ENCODE results near the gene CAPN5.

CAPN5 gene

GRCh38 chr11:77171885-77172665 lies 105.3 kb downstream of the CAPN5 start:
- no peak for DNase-seq (ENCODE audit: low spot score)

GRCh38 chr11:77172666-77172982 lies 105.9 kb downstream of the CAPN5 start:
- no peak for DNase-seq (ENCODE audit: low spot score)

DNA sequence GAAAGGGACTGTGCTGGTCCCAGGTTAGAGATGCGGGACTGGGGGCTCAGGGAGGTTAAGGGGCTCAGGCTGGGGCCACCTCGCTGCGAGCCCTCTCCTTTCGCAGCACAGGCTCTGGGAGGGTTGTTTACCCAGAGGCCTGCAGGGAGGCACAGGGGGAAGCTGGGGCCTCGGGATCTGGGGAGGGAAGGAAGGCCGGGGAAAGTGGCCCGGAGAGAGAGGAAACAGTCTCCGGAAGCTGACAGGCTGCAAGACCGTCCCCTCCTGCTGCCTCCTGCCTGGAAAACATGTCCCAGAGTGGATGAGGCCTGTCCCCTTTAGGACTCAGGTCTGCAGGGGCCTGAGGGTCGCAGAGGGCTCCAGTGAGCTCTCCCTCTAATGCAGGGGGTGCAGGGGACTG lies 106.7 kb downstream of the CAPN5 start:
- DNase-seq (ENCODE audit: low spot score) = no peak

DNA sequence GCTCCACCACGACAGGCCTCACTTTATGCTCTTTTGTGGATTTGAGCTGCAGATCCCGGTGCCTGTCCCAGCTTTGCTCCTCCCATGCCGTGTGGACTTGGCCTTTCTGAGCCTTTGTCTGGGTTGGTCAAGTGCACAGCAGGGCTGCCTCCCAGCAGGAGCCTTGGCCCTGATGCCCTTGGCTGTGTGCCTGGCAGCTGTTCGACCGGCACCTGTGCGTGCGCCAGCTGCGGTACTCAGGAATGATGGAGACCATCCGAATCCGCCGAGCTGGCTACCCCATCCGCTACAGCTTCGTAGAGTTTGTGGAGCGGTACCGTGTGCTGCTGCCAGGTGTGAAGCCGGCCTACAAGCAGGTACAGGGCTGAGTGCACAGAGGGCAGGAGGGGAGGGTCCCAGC lies 107.8 kb downstream of the CAPN5 start:
- no peak for DNase-seq (ENCODE audit: low spot score)

- DNase-seq (ENCODE audit: low spot score) = no peak
These were observed 108.5 kb downstream of the CAPN5 start for GRCh38 chr11:77175021-77175842.
